GM18909 (cell line): Measurements from ENCODE around the gene COL6A6.
"Not testable (repeated sequence)": the region's sequence is repeated elsewhere in the genome, so short reads cannot be mapped to it uniquely, and the experiment has no call there.

Experiments
- ATAC-seq: cut with Tn5 transposase; IDR thresholded peaks from one replicate; pipeline ENCODE4 v1.9.1; 2021; ENCODE audit warnings: mild to moderate bottlenecking; ENCODE audit not compliant: unreplicated experiment, poor library complexity

The COL6A6 gene

DNA sequence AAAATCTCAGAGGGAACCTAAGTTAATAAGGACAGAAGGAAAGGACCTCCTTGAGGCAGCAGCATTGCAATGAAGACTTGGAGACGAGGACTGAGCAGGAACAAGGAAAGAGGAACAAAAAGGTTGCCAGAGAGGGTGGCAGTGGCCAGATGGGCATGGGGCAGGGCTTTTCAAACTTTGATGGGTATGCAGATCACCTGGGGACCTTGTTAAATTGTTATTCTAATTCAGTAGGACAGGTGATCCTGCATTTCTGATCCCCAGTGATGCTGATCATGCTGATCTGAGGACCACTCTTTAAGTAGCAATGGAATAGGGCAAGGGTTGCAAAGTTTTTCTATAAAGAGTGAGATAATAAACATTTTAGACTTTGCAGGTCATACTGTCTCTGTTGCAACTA lies 11.1 kb downstream of the COL6A6 start:
- ATAC-seq = no peak

- ATAC-seq = no peak
Measured at GRCh38 chr3:130529486-130530215, 12.7 kb downstream of the COL6A6 start.

DNA sequence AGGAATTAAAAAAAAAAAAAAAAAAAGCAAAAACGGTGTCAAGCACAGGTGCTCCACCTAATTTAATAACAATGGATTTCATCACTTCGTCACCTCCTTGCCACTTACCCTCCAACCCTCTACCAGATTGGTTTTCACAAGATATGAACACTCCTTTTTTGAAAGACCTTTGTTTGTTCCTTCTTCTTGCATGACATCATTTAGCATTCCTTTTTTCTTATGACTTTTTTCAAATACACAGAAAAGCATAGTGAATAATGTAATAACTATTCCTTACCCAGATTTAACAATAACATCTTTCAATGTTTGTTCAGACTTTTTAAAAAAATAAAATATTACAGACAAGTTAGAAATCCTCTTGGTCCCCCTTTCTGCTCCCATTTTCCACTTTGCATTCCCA lies 16.3 kb downstream of the COL6A6 start:
- no peak for ATAC-seq

DNA sequence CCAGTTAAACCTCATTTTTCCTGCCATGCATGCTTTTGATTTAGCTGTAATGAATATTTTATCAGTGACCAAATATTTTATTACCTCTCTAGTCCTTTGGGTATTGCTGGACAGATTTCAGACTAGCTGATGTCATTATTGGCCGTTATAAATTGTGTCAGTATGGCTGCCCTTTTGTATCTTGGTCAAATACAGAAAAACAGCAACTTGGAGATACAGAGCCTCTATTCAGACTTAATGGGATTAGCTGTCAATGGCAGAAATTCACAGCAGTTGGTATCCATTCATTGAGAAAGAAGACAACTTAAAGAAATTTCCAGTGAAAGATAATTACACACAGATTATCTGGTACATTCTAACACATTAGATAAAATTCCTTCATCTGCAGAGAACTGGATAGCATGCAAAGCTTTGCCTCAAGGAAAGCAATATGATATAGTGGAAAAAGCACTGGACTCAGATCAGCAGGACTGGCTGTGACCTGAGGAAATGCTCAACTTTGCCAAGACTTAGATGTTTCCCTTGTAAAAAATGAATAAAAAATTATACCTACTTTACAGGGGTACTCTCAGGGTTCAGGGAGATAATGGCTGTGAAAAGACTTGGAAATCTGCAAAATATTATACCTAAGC lies 20.8 kb downstream of the COL6A6 start:
- no peak for ATAC-seq

DNA sequence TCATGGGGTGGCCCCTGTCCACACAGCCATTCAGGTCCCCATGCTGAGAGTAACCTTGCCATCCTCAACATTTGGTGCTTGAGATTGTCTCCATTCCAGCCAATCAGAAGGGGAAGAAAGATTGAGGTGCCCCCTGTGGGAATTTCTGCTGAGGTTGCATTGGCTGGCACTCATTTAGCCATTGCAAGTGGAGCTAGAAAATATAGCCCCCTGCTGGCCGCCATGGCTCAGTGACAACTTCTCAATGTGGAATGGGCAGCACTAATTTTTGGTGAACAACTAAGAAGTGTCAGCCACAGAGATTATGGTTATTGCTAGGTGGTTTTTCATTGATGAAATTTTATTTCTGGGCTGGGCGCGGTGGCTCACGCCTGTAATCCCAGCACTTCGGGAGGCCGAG lies 22.0 kb downstream of the COL6A6 start:
- peak; percentile 50 for ATAC-seq

- ATAC-seq = no peak
Measured at GRCh38 chr3:130543322-130543721, 26.3 kb downstream of the COL6A6 start.

DNA sequence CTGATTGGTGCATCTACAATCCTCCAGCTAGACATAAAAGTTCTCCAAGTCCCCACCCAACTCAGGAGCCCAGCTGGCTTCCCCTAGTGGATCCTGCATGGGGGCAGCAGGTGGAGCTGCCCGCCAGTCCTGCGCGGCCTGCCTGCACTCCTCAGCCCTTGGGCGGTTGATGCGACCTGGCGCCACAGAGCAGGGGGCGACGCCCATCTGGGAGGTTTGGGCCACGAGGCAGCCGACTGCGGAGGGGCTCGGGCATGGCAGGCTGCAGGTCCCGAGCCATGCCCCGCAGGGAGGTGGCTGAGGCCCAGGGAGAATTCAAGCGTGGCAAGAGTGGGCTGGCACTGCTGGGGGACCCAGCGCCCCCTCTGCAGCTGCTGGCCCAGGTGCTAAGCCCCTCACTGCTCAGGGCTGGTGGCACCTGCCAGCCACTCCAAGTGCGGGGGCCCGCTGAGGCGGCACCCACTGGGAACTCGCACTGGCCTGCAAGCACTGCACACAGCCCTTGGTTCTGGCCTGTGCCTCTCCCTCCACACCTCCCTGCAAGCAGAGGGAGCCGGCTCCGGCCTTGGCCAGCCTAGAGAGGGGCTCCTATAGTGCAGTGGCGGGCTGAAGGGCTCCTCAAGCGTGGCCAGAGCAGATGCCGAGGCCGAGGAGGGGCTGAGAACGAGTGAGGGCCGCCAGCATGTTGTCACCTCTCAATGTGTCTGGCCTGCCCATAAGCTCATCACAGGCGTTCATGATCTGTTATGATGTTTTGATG lies 30.1 kb downstream of the COL6A6 start:
- no peak for ATAC-seq

GRCh38 chr3:130547680-130548065 lies 30.7 kb downstream of the COL6A6 start:
- not testable (repeated sequence) for ATAC-seq

GRCh38 chr3:130548356-130548755 lies 31.4 kb downstream of the COL6A6 start:
- ATAC-seq = no peak

DNA sequence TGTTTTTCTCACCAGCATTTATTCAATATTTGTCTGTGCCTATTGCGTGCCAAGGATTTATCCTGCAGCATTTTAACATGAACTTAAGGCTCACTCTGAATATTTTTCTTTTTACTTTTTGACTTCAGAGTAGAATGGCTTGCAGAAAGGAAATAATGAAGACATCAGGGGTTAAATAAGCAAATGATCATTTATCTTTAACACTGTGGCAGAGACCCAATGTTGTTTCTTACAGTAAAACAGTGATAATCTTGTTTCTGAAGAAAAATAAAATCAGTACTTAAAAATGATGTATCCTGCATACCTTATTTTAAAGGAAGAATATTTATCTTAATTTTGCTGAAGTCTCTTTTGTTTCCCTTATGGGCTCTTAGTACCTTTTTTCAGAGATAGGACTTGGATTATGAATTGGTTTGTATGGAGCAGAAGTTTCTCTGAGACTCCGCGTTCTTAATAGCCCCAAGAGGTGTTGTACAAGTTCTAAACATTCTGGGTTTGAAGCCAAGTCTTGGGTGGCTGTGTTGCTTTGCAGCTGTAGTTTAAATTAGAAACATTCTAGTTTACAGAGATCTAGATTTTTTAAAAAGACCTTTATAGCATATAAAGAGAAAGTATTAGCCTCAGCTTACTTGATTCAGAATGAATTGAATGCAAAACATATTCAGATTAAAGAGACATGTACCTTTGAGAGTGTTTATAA lies 40.5 kb downstream of the COL6A6 start:
- ATAC-seq = no peak

DNA sequence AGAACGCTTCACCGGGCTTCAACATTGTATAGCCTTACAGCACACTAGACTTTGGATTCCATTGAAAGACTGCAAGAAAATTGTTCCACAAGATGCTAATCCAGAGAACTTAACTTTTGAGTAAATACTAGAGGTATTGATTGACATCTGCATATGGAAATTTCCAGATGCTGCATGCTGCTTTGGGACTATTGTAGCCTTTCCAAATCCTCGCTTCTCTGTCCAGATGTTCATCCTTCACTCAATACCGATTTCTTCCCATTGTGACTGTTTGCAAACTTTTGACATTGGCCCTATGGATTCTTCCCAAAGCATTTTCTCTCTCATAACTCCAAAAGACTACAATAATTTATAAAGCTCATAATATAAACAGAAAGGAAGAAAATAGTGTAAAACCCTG lies 41.4 kb downstream of the COL6A6 start:
- no peak for ATAC-seq

- ATAC-seq = no peak
Measured at GRCh38 chr3:130565224-130565623, 48.2 kb downstream of the COL6A6 start.
